ENCODE data around the gene ZNF79.

The ZNF79 gene

DNA sequence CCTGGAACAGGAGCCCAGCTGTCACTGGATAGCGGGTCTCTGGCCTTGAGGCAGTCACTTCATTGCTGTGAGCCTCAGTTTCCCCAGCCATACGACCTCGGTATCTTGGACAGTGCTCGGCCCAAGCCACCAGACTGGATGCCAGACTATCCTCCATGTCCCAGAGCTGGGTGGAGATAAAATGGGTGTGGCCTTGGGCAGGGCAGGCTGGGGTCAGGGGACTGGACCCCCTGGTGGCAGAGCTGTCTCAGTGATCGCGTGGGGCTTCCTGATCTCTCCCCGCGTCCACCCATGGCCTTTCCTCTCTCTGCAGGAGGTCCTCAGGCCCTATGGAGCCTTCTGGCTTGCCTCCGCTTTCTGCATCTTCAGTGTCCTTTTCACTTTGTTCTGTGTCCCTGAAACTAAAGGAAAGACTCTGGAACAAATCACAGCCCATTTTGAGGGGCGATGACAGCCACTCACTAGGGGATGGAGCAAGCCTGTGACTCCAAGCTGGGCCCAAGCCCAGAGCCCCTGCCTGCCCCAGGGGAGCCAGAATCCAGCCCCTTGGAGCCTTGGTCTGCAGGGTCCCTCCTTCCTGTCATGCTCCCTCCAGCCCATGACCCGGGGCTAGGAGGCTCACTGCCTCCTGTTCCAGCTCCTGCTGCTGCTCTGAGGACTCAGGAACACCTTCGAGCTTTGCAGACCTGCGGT lies 17.2 kb upstream of the ZNF79 start:
- no peak for DNase-seq (ENCODE audit: low read depth)
- TF ChIP-seq, protein P1, sequence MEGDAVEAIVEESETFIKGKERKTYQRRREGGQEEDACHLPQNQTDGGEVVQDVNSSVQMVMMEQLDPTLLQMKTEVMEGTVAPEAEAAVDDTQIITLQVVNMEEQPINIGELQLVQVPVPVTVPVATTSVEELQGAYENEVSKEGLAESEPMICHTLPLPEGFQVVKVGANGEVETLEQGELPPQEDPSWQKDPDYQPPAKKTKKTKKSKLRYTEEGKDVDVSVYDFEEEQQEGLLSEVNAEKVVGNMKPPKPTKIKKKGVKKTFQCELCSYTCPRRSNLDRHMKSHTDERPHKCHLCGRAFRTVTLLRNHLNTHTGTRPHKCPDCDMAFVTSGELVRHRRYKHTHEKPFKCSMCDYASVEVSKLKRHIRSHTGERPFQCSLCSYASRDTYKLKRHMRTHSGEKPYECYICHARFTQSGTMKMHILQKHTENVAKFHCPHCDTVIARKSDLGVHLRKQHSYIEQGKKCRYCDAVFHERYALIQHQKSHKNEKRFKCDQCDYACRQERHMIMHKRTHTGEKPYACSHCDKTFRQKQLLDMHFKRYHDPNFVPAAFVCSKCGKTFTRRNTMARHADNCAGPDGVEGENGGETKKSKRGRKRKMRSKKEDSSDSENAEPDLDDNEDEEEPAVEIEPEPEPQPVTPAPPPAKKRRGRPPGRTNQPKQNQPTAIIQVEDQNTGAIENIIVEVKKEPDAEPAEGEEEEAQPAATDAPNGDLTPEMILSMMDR (conservative IDR thresholded peaks at IDR 0.05; ENCODE audit: low read length), result no peak

DNA sequence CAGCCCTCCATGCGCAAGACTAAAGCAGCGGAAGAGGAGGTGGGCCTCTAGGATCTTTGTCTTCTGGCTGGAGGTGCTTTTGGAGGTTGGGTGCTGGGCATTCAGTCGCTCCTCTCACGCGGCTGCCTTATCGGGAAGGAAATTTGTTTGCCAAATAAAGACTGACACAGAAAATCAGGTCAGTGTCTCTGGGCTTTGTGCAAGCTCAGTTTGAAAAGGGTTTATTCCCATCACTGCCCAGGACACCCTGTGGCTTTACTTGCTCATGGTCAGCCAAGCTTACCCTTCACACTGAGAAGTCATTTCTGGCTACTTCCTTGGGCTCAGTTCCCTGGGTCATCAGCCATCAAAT lies 16.7 kb upstream of the ZNF79 start:
- H3K4me3 ChIP-seq (ENCODE audit: low read length), result no peak overlapping the region
- no peak for DNase-seq (ENCODE audit: low read depth)
- TF ChIP-seq, protein P1 (conservative IDR thresholded peaks at IDR 0.05; ENCODE audit: low read length), result no peak

More for the DNA sequence above, 17.2 kb upstream of the ZNF79 start:
- H3K4me3 ChIP-seq (ENCODE audit: low read length), result no peak overlapping the region

DNA sequence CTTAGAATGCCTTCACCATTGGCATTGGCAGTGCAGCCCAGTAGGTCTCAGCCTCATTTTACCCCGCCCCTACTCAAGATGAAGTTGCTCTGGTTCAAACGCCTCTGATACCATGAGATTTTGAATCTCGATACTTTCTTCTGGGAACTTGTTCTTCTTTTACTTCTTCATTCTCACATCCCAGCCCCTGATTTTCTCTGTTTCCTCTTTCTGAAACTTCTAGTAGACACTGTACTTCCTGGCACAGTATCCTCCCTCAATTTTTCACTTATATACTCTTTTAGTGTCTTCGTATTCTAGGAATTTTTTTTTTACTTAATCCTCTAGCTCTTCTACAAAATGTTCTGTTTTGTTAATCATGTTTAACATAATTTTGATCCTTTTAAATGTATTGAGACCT lies 13.1 kb upstream of the ZNF79 start:
- no peak for DNase-seq (ENCODE audit: low read depth)
- TF ChIP-seq, protein P1 (conservative IDR thresholded peaks at IDR 0.05; ENCODE audit: low read length), result no peak
- H3K4me3 ChIP-seq (ENCODE audit: low read length), result no peak overlapping the region

DNA sequence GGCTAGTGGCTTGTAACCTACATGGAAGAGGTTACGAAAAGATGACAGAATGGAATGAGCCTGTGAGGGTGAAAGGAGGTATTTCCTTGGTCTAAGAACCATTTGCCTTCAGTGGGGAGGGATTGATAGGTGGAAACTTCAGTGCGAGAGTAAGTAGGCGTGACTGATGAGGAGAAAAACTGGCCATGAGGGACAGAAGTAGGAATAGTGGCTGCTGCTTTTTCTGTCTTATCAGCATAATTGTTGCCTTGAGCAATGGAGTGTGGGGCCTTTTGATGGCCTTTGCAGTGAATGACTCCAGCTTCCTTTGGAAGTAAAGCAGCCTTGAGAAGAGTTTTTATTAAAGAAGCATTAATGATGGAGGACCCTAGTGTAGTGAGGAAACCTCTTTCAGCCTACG lies 9.0 kb upstream of the ZNF79 start:
- TF ChIP-seq, protein P1 (conservative IDR thresholded peaks at IDR 0.05; ENCODE audit: low read length), result no peak
- no peak overlapping the region for H3K4me3 ChIP-seq (ENCODE audit: low read length)
- no peak for DNase-seq (ENCODE audit: low read depth)

DNA sequence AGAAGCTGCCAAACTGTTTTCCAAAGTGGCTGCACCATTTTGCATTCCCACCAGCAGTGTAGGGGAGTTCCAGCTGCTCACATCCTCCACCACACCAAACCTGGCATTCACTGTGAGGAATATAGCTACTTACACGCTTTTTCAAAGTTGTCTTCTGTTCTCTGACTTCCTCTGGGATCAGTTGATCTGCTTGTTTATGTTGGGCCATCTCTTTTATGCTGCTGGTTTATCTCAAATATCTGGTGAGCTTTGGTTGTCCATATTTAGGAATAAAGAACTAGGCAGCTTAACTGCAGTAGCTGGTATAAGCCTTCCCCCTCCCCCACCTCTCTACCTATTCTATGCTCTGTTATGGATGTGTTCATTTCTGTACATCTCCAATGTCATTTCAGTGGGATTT lies 8.5 kb upstream of the ZNF79 start:
- TF ChIP-seq, protein P1 (conservative IDR thresholded peaks at IDR 0.05; ENCODE audit: low read length), result no peak
- no peak for DNase-seq (ENCODE audit: low read depth)
- no peak overlapping the region for H3K4me3 ChIP-seq (ENCODE audit: low read length)

DNA sequence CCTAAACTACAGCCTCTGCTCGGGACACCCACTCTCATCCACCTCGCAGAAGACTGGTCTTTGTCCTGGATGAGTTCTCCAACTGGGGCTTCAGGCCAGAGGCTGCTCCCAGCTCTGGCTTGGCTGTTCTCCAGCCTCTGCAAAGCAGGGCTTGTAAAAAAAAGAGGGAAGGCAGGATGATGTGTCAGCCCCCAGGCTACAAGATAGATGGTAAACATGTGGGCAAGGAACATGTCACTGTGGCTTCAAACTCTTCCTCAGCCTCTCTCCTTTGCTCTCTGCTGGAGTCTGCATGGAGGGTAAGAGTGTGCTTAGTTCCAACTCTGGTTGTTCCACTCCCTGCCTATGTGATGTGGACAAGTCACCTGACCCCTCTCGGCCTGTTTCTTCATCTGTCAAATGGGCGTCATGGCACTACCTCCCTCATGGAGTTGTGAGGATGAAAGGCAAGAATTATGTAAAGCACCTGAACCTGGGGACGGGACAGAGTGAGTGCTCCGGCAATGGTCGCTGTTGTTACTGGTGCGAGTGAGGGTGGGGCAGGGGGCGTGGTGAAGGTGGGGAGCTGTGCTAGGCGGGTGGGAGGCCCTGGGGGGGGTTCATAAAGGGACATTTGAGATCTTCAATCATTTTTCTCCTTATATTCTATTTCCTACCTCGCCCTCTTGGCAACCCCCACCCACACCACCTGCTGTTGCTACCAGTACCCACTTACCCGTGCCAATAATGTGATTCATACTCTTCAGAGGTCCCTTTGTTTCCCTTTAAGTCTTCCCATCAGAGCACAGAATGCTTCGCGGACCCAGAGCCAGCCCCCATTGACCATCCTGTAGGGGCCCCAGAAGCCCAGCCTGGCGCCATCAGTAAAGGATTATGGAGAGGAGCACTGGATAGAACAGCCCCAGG lies 6.8 kb upstream of the ZNF79 start:
- peak; percentile 33 for DNase-seq (ENCODE audit: low read depth)

More for the DNA sequence above, 6.8 kb upstream of the ZNF79 start:
- H3K4me3 ChIP-seq (ENCODE audit: low read length), result no peak overlapping the region
- TF ChIP-seq, protein P1 (conservative IDR thresholded peaks at IDR 0.05; ENCODE audit: low read length), result no peak
